Mucosa of gallbladder (tissue), 1 donor: ENCODE data around the gene ARL15. TPM values are rescaled to one million over a fixed set of nuclear protein-coding genes. Genes with fewer than 3 reads are reported as not detected.
A peak's percentile ranks its signal among the peaks of the same experiment; 100 is the strongest.

Source experiments
- DNase-seq: peaks from one replicate; pipeline ENCODE4 v3.0.0-alpha.2; 2020; ENCODE audit warnings: low spot score
- total RNA-seq: library from RNA; stranded (reverse); gene quantifications from one replicate; pipeline ENCODE4 v1.2.1, GENCODE V29; 2021
- donor health status: DM: no; HTN: no; CAD: no.

ARL15 gene
- total RNA-seq, 1 donor from 2014 or later = 30.8 TPM

GRCh38 chr5:54040018-54040417 lies 270.4 kb downstream of the ARL15 start:
- DNase-seq = no peak

- no peak for DNase-seq
These were observed 273.2 kb downstream of the ARL15 start for GRCh38 chr5:54037205-54037604.

- DNase-seq = no peak
These were observed 279.4 kb downstream of the ARL15 start for GRCh38 chr5:54030981-54031380.

GRCh38 chr5:54024466-54024865 lies 285.9 kb downstream of the ARL15 start:
- no peak for DNase-seq

- DNase-seq = no peak
These were observed 288.1 kb downstream of the ARL15 start for GRCh38 chr5:54022223-54022622.

- no peak for DNase-seq
These were observed 288.8 kb downstream of the ARL15 start for GRCh38 chr5:54021431-54022164.

- DNase-seq = no peak
These were observed 291.9 kb downstream of the ARL15 start for GRCh38 chr5:54018438-54018837.

- no peak for DNase-seq
These were observed 292.8 kb downstream of the ARL15 start for GRCh38 chr5:54017580-54017979.

- DNase-seq = peak; percentile 19
These were observed 296.7 kb downstream of the ARL15 start for GRCh38 chr5:54013556-54014194.

GRCh38 chr5:54009828-54010227 lies 300.5 kb downstream of the ARL15 start:
- DNase-seq = no peak

- no peak for DNase-seq
These were observed 301.0 kb downstream of the ARL15 start for GRCh38 chr5:54009357-54009756.

GRCh38 chr5:54007827-54008777 lies 302.3 kb downstream of the ARL15 start:
- no peak for DNase-seq

GRCh38 chr5:54004697-54005096 lies 305.7 kb downstream of the ARL15 start:
- no peak for DNase-seq

GRCh38 chr5:54002779-54003178 lies 307.6 kb downstream of the ARL15 start:
- no peak for DNase-seq

GRCh38 chr5:54001976-54002775 lies 308.2 kb downstream of the ARL15 start:
- no peak for DNase-seq

- no peak for DNase-seq
These were observed 310.4 kb downstream of the ARL15 start for GRCh38 chr5:54000011-54000410.

- DNase-seq = no peak
These were observed 312.4 kb downstream of the ARL15 start for GRCh38 chr5:53997736-53998627.

- no peak for DNase-seq
These were observed 314.4 kb downstream of the ARL15 start for GRCh38 chr5:53996008-53996407.

- no peak for DNase-seq
These were observed 316.2 kb downstream of the ARL15 start for GRCh38 chr5:53994148-53994547.

GRCh38 chr5:53991942-53992341 lies 318.4 kb downstream of the ARL15 start:
- DNase-seq = no peak
